ENCODE data around the gene ISX. TPM values are rescaled to one million over a fixed set of nuclear protein-coding genes. Genes with fewer than 3 reads are reported as not detected.

The ISX gene
- total RNA-seq, 1 donor, result not detected

DNA sequence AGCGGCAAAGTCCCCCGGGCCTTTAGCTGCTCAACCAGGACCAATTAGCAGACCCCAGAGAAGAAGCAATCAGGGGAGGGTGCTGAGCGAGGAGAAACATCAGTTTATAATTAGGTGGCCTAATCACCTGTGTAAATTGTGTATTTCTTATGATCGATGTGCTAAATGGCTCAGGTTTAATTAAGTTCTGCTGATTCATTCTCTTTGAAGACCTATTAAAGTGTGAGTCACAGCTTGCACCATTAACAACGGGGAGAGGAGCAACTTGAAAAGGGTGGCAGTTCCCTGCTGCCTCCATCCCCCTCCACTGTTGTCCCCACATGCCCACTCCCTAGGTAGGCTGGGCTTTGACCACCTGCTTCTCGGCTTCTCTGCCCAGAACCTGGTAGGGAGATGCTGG lies 10.7 kb downstream of the ISX start:
- no peak for DNase-seq (ENCODE audit: low read depth)
- TF ChIP-seq, protein P1, sequence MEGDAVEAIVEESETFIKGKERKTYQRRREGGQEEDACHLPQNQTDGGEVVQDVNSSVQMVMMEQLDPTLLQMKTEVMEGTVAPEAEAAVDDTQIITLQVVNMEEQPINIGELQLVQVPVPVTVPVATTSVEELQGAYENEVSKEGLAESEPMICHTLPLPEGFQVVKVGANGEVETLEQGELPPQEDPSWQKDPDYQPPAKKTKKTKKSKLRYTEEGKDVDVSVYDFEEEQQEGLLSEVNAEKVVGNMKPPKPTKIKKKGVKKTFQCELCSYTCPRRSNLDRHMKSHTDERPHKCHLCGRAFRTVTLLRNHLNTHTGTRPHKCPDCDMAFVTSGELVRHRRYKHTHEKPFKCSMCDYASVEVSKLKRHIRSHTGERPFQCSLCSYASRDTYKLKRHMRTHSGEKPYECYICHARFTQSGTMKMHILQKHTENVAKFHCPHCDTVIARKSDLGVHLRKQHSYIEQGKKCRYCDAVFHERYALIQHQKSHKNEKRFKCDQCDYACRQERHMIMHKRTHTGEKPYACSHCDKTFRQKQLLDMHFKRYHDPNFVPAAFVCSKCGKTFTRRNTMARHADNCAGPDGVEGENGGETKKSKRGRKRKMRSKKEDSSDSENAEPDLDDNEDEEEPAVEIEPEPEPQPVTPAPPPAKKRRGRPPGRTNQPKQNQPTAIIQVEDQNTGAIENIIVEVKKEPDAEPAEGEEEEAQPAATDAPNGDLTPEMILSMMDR (IDR thresholded peaks at IDR 0.05; ENCODE audit: insufficient read depth, low read depth, low read length), result no peak
- H3K4me3 ChIP-seq (ENCODE audit: low read depth, low read length), result no peak overlapping the region

DNA sequence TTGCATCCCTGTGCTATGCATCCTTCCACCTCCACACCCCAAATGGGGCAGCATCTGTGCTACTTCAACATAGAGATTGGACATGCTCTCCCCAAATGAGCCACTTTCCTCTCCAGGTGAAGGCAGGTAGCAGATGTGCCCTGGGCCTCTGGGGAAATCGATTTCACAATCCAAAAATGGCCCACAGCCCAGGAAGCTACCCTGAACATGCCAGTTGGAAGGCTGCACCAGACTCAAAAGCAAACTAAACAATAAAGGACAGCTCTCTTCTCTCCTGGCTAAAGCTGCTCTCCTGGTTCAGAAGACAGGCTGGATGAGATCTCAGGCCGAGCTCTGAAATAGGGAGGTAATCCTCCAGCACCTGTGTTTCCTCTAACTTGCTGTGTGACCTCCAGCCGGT lies 19.7 kb downstream of the ISX start:
- TF ChIP-seq, protein P1 (IDR thresholded peaks at IDR 0.05; ENCODE audit: insufficient read depth, low read depth, low read length), result no peak
- no peak for DNase-seq (ENCODE audit: low read depth)
- no peak overlapping the region for H3K4me3 ChIP-seq (ENCODE audit: low read depth, low read length)

DNA sequence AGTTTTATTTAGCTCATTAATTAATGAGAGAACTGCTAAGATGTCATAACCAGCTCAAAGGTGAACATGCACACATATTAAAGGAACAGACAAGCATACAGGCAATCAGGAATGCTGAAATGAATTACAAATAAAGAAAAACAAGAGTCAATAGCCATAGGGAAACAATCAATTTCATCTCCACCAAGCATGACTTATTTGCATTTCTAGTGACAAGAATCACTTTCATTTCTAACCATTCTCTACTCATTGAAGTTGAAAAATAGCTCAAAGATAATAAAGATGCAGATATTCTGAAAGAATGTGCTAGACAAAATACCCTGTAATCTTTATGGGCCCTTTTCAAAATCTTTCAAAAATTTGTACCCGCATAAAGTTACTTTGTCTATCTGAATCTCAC lies 23.2 kb downstream of the ISX start:
- H3K4me3 ChIP-seq (ENCODE audit: low read depth, low read length), result no peak overlapping the region
- TF ChIP-seq, protein P1 (IDR thresholded peaks at IDR 0.05; ENCODE audit: insufficient read depth, low read depth, low read length), result no peak
- no peak for DNase-seq (ENCODE audit: low read depth)

DNA sequence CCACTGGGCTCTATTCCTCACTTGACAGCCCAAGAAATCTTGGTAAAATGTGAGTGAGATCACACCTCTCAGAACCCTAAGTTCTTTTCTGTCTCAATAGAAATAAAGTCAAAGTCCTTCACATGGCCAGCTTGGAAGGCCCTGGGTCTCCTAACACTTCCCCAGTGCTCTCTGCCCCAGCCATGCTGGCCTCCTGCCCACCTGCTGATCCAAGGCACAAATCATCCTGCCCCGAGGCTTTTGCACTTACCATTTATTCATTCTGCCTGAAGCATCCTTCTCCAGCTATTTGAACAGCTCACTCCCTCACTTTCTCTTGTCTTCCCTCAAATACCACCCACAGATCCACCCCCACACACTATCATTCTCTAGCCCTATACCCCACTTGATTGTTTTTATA lies 26.4 kb downstream of the ISX start:
- TF ChIP-seq, protein P1 (IDR thresholded peaks at IDR 0.05; ENCODE audit: insufficient read depth, low read depth, low read length), result no peak
- no peak overlapping the region for H3K4me3 ChIP-seq (ENCODE audit: low read depth, low read length)
- DNase-seq (ENCODE audit: low read depth), result no peak

DNA sequence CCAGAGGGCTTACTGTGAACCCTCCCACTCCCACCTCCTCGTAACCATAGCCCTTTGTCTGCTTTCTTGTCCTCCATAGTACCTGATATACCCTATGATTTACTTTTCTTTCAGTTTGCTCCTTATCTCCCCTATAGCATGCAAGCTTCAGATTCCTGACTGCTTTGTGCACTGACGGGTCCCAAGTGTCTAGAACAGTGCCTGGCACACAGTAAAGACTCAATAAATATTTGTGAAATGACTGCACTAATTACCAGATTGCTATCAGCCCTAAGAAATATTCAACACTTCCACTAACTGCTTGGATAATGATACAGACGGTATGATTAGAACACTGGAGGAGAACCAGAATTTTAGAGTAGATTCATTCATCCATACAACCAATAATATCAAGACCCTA lies 33.0 kb downstream of the ISX start:
- H3K4me3 ChIP-seq (ENCODE audit: low read depth, low read length), result no peak overlapping the region
- no peak for DNase-seq (ENCODE audit: low read depth)
- TF ChIP-seq, protein P1 (IDR thresholded peaks at IDR 0.05; ENCODE audit: insufficient read depth, low read depth, low read length), result no peak

DNA sequence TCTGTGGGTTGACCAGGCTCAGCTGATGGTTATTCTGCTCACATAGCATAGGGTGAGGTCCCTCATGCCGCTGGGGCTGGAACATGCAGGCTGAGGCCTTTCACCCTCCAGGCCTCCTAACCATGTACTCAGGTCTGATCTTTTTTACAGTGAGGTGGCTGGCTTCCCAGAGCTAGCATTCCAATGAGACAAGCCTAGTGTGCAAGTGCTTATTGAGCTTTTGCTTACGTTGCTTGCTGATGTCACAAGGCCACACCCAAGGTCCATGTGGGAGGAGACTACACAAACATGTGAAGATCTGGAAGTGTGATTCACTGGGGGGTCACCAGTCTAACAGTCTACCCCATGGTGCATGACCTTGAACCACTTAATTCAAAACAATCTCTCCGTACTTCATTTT lies 33.9 kb downstream of the ISX start:
- H3K4me3 ChIP-seq (ENCODE audit: low read depth, low read length), result no peak overlapping the region
- no peak for DNase-seq (ENCODE audit: low read depth)
- TF ChIP-seq, protein P1 (IDR thresholded peaks at IDR 0.05; ENCODE audit: insufficient read depth, low read depth, low read length), result no peak

DNA sequence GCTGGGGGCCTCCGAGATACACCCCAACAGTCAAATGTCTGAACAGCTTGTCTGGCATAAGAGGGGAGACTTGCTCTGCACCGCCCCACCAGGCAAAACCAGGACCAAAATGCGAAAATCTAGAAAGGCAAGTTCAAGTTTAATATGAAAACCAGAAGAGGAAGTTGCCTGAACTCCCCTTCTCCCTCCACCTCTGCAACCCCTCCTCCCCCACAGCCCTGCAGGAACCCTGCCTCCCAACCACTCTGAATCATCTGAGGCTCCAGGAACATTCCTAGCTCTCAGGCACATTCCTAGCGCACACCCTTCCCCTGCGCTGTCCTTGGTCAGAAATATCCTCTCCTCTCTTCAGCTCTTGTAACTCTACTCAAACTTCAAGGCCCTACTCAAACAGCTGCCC lies 36.7 kb downstream of the ISX start:
- DNase-seq (ENCODE audit: low read depth), result no peak
- H3K4me3 ChIP-seq (ENCODE audit: low read depth, low read length), result no peak overlapping the region
- TF ChIP-seq, protein P1 (IDR thresholded peaks at IDR 0.05; ENCODE audit: insufficient read depth, low read depth, low read length), result no peak

Measured in fibroblast of villous mesenchyme (primary cell).